HepG2 (cell line): Measurements from ENCODE around the gene MBLAC2. TPM values are rescaled to one million over a fixed set of nuclear protein-coding genes. Genes with fewer than 3 reads are reported as not detected.
A peak's percentile ranks its signal among the peaks of the same experiment; 100 is the strongest.

Experiments
- CBFB ChIP-seq: sonication (generic); formaldehyde crosslinking; IDR thresholded peaks from 2 replicates; pipeline ENCODE4 v1.4.0; 2020; ENCODE audit warnings: missing genetic modification reagents
- FOSL2 ChIP-seq: sonication (generic); formaldehyde crosslinking; IDR thresholded peaks from 2 replicates; pipeline ENCODE4 v1.4.0; 2020; ENCODE audit warnings: missing genetic modification reagents
- FOXP4 ChIP-seq: sonication (generic); formaldehyde crosslinking; IDR thresholded peaks from 2 replicates; pipeline ENCODE4 v1.4.0; 2020; ENCODE audit warnings: missing genetic modification reagents
- HNRNPK ChIP-seq: fragments of 200-400 bp; formaldehyde crosslinking; IDR thresholded peaks from 2 replicates; pipeline ENCODE4 v1.6.1; 2018; ENCODE audit warnings: low read length, low read depth, moderate library complexity, mild to moderate bottlenecking; ENCODE audit not compliant: poor library complexity, severe bottlenecking
- HOXD1 ChIP-seq: sonication (generic); formaldehyde crosslinking; IDR thresholded peaks from 2 replicates; pipeline ENCODE4 v1.5.0; 2020; ENCODE audit warnings: missing genetic modification reagents
- KLF12 ChIP-seq: sonication (generic); formaldehyde crosslinking; IDR thresholded peaks from 2 replicates; pipeline ENCODE4 v1.4.0; 2020; ENCODE audit warnings: missing genetic modification reagents, borderline replicate concordance
- MEIS1 ChIP-seq: sonication (generic); formaldehyde crosslinking; IDR thresholded peaks from 2 replicates; pipeline ENCODE4 v1.9.0; 2021; ENCODE audit warnings: mild to moderate bottlenecking, missing genetic modification reagents, moderate library complexity, borderline replicate concordance
- MYPOP ChIP-seq: sonication (generic); formaldehyde crosslinking; IDR thresholded peaks from 2 replicates; pipeline ENCODE4 v1.8.1; 2023; ENCODE audit warnings: mild to moderate bottlenecking, moderate library complexity, missing genetic modification reagents
- PATZ1 ChIP-seq: sonication (generic); formaldehyde crosslinking; IDR thresholded peaks from 2 replicates; pipeline ENCODE4 v1.4.0; 2020; ENCODE audit warnings: missing genetic modification reagents
- PCBP2 ChIP-seq: fragments of 200-400 bp; formaldehyde crosslinking; optimal IDR thresholded peaks from 2 replicates; pipeline ENCODE3; 2018; ENCODE audit warnings: low read length, low read depth; ENCODE audit not compliant: poor library complexity, severe bottlenecking
- SIX4 ChIP-seq: sonication (generic); formaldehyde crosslinking; IDR thresholded peaks from 2 replicates; pipeline ENCODE4 v1.4.0; 2020; ENCODE audit warnings: missing genetic modification reagents
- TAF1 ChIP-seq: sonication (generic); formaldehyde crosslinking; IDR thresholded peaks from 2 replicates; pipeline ENCODE4 v1.4.0; 2020; ENCODE audit warnings: missing genetic modification reagents
- TMF1 ChIP-seq: sonication (generic); formaldehyde crosslinking; IDR thresholded peaks from 2 replicates; pipeline ENCODE4 v1.8.1; 2022; ENCODE audit warnings: low read depth, missing genetic modification reagents
- WIZ ChIP-seq: sonication (generic); formaldehyde crosslinking; IDR thresholded peaks from 2 replicates; pipeline ENCODE4 v1.5.1; 2020; ENCODE audit warnings: mild to moderate bottlenecking, missing genetic modification reagents
- ZFP36 ChIP-seq: fragments of 150-350 bp; IDR thresholded peaks from 2 replicates; pipeline ENCODE4 v1.6.1; 2018; ENCODE audit warnings: borderline replicate concordance, low read length, low read depth; ENCODE audit not compliant: partially characterized antibody
- ZNF263 ChIP-seq: sonication (generic); formaldehyde crosslinking; IDR thresholded peaks from 2 replicates; pipeline ENCODE4 v1.4.0; 2020; ENCODE audit warnings: missing genetic modification reagents
- ZNF280D ChIP-seq: sonication (generic); formaldehyde crosslinking; IDR thresholded peaks from 2 replicates; pipeline ENCODE4 v1.5.1; 2020; ENCODE audit warnings: mild to moderate bottlenecking, missing genetic modification reagents
- ZNF343 ChIP-seq: sonication (generic); formaldehyde crosslinking; IDR thresholded peaks from 2 replicates; pipeline ENCODE4 v1.4.0; 2020; ENCODE audit warnings: mild to moderate bottlenecking, missing genetic modification reagents
- ZNF883 ChIP-seq: sonication (generic); formaldehyde crosslinking; IDR thresholded peaks from 2 replicates; pipeline ENCODE4 v1.5.1; 2020; ENCODE audit warnings: mild to moderate bottlenecking, missing genetic modification reagents; ENCODE audit errors: not compliant biosample characterization
- ZSCAN21 ChIP-seq: sonication (generic); formaldehyde crosslinking; IDR thresholded peaks from 2 replicates; pipeline ENCODE4 v1.8.0; 2022; ENCODE audit warnings: mild to moderate bottlenecking, missing genetic modification reagents, moderate library complexity, borderline replicate concordance
- ZSCAN29 ChIP-seq: sonication (generic); formaldehyde crosslinking; conservative IDR thresholded peaks from 2 replicates; pipeline ENCODE4 v1.4.0; 2020; ENCODE audit warnings: mild to moderate bottlenecking, missing genetic modification reagents
- polyA plus RNA-seq, 8 experiments: library from polyadenylated mRNA; depleted of rRNA in 3 of 8; stranded (reverse) in 7 of 8; unstranded in 1 of 8; fragments of >200 nt; fragmentation: Illumina TruSeq in 4 of 8; extraction: Trizol in 4 of 8; gene quantifications; 2 replicates each; pipeline versions ENCODE4 v1.2.1 to v1.2.3, GENCODE V29; 2011 to 2016; ENCODE audit warnings: low read depth in 4 of 8, missing spikeins in 1 of 8, mixed read lengths in 1 of 8; ENCODE audit not compliant: insufficient read depth in 1 of 8
- total RNA-seq, 5 experiments: library from RNA; depleted of rRNA; stranded (reverse); fragments of >200 nt; fragmentation: Illumina TruSeq; extraction: Trizol; gene quantifications; 2 replicates each; pipeline ENCODE4 v1.2.3, GENCODE V29; 2016; ENCODE audit warnings: low read depth in 1 of 5

MBLAC2 gene
- total and polyA plus RNA-seq, 2 of the 13 experiments (the other 11 are each of a cell fraction or from before 2014, with no cell fraction given): 2.9 to 4.1 TPM

- peak; percentile 47; the same call in 1 of the 2 replicates for TF ChIP-seq TMF1 (CRISPR knock-in tag)
- no peak for TF ChIP-seq ZNF280D
- no peak for TF ChIP-seq MYPOP (CRISPR knock-in tag)
- no peak for TF ChIP-seq FOXP4 (CRISPR knock-in tag)
- no peak for TF ChIP-seq ZNF883
- TF ChIP-seq PCBP2: no peak
- TF ChIP-seq WIZ (CRISPR knock-in tag): no peak
- TF ChIP-seq ZNF263 (CRISPR knock-in tag): no peak
- no peak for TF ChIP-seq HNRNPK
- 0 out of 2 replicates have a peak, but pooled peaks have one; percentile 14 for TF ChIP-seq ZSCAN29 (CRISPR knock-in tag)
- TF ChIP-seq CBFB (CRISPR knock-in tag): no peak
- no peak for TF ChIP-seq MEIS1 (CRISPR knock-in tag)
- TF ChIP-seq PATZ1 (CRISPR knock-in tag): no peak
- no peak for TF ChIP-seq SIX4 (CRISPR knock-in tag)
- no peak for TF ChIP-seq FOSL2
- no peak for TF ChIP-seq ZNF343
- no peak for TF ChIP-seq ZFP36
- no peak for TF ChIP-seq TAF1 (CRISPR knock-in tag)
- no peak for TF ChIP-seq KLF12 (CRISPR knock-in tag)
- no peak; the same call in 1 of the 2 replicates for TF ChIP-seq ZSCAN21 (CRISPR knock-in tag)
- 0 out of 2 replicates have a peak, but pooled peaks have one; percentile 24 for TF ChIP-seq HOXD1 (CRISPR knock-in tag)
Observed at GRCh38 chr5:90473396-90474234, 956 bp downstream of the MBLAC2 start (continued).
